ENCODE measurements around the gene NFIX.

Gene NFIX

GRCh38 chr19:12990853-12991252, 4.4 kb upstream of the NFIX start:
- no peak for DNase-seq

- DNase-seq = no peak
These were observed 4.0 kb upstream of the NFIX start for GRCh38 chr19:12991296-12991695.

GRCh38 chr19:12992729-12993128, 2.5 kb upstream of the NFIX start:
- no peak for DNase-seq

GRCh38 chr19:12993562-12993961, 1.7 kb upstream of the NFIX start:
- no peak for DNase-seq

GRCh38 chr19:12995596-12996405, 526 bp downstream of the NFIX start:
- no peak for DNase-seq

GRCh38 chr19:12996406-12997094, 1.3 kb downstream of the NFIX start:
- no peak for DNase-seq

- DNase-seq = no peak
These were observed 2.1 kb downstream of the NFIX start for GRCh38 chr19:12997179-12997966.

GRCh38 chr19:12997967-12998940, 3.0 kb downstream of the NFIX start:
- DNase-seq = no peak

- no peak for DNase-seq
These were observed 5.9 kb downstream of the NFIX start for GRCh38 chr19:13001166-13001501.

- no peak for DNase-seq
These were observed 6.4 kb downstream of the NFIX start for GRCh38 chr19:13001502-13002165.

- DNase-seq = no peak
These were observed 7.1 kb downstream of the NFIX start for GRCh38 chr19:13002166-13002898.

- DNase-seq = no peak
These were observed 7.8 kb downstream of the NFIX start for GRCh38 chr19:13003081-13003480.

GRCh38 chr19:13004273-13004672, 9.0 kb downstream of the NFIX start:
- DNase-seq = no peak

- DNase-seq = no peak
These were observed 10.0 kb downstream of the NFIX start for GRCh38 chr19:13005253-13005652.

GRCh38 chr19:13005861-13006370, 10.6 kb downstream of the NFIX start:
- no peak for DNase-seq

- no peak for DNase-seq
These were observed 11.4 kb downstream of the NFIX start for GRCh38 chr19:13006431-13007281.

GRCh38 chr19:13007292-13008045, 12.2 kb downstream of the NFIX start:
- no peak for DNase-seq

GRCh38 chr19:13008926-13009787, 13.9 kb downstream of the NFIX start:
- no peak for DNase-seq
